ENCODE data around the gene SNX19.
"Not testable (repeated sequence)": the region's sequence is repeated elsewhere in the genome, so short reads cannot be mapped to it uniquely, and the experiment has no call there.

SNX19 gene, protein sequence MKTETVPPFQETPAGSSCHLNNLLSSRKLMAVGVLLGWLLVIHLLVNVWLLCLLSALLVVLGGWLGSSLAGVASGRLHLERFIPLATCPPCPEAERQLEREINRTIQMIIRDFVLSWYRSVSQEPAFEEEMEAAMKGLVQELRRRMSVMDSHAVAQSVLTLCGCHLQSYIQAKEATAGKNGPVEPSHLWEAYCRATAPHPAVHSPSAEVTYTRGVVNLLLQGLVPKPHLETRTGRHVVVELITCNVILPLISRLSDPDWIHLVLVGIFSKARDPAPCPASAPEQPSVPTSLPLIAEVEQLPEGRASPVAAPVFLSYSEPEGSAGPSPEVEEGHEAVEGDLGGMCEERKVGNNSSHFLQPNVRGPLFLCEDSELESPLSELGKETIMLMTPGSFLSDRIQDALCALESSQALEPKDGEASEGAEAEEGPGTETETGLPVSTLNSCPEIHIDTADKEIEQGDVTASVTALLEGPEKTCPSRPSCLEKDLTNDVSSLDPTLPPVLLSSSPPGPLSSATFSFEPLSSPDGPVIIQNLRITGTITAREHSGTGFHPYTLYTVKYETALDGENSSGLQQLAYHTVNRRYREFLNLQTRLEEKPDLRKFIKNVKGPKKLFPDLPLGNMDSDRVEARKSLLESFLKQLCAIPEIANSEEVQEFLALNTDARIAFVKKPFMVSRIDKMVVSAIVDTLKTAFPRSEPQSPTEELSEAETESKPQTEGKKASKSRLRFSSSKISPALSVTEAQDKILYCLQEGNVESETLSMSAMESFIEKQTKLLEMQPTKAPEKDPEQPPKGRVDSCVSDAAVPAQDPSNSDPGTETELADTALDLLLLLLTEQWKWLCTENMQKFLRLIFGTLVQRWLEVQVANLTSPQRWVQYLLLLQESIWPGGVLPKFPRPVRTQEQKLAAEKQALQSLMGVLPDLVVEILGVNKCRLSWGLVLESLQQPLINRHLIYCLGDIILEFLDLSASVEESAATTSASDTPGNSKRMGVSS

DNA sequence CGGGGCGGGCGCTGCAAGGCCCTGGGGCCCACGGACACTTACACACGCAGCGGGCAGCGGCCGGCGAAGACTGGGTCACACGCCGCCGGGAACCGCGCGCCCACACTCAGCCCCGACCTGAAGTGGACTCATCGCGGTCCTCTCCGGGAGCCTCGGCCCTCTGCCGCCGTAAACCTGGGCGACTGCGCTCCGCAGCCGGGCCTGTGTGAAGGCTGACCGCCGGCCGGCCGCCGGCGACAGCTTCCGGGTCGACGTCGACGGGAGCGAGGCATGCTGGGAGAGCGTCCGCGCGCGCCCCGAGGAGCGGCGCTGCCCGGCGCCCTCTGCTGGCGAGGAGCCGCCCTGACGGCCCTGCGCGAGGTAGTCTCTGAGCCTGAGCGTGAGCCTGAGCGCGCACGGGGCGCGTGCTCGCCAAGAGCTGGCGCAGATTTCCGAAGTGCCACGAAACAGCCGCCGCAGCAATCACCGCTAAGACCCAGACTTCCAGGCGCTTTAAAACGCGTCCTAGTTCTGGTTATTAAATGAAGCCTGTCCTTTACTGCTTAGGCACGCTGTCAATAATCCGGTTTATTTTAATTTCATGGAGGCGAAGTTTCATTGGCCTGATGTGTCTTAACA lies at the start of gene SNX19:
Gene SNX19 (minus strand): TSS at position 242 of the 618 bp plus-strand sequence. CDS start 540 bp downstream, outside the sequence.
- peak; percentile 68 to 94 for DNase-seq

DNA sequence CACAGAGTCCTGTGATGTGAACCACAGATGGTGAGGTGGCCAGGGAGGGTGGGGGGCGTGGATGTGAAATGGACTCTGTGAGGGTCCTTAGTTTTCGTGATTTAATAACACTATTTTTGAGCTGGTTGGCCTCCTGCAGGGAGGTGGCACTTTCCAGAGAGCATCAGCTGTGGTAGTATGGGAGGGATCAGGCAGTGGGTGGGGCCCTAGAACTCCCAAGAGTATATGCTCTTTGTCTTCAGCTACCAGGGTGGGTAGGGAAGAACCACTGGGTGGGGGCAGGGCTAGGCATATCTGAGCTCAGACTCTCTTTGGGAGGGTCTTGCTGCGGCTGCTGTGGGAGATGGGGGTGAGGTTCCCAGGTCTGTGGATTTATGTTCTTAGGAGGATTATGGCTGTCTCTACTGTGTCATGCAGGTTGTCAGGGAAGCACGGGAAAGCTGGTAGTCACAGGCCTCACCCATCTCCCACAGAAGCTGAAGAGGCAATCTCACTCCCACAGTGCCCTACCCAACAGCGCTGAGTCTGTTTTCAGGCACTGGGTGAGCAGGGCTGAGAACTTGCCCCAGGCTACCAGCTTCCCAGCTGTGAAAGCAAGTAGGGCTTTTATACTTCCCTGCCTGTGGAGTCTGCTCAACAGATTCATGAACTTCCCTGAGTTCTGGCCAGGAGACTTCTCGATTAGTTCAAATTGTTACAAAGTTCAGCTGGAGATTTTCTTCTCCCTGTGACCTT lies 47.9 kb upstream of the SNX19 start:
- DNase-seq: no peak

DNA sequence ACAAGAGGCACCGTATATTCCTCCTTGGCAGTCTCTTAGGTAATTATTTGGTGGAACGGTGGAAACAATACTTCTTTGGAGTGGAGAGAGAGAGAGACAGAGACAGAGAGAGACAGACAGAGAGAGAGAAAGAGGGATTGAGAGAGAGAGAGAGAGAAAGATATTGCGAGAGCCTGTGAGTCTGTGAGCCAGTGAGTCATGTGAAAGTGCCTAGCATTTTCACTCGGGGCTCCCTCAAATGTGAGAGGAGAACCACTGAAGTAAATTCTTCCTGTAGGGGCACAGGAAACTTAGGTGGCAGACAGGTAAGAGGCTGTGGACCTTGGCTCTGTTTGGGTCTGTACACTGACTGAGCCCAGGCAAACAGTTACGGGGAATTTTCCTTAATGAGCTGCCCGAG lies 31.6 kb upstream of the SNX19 start:
- DNase-seq: no peak

DNA sequence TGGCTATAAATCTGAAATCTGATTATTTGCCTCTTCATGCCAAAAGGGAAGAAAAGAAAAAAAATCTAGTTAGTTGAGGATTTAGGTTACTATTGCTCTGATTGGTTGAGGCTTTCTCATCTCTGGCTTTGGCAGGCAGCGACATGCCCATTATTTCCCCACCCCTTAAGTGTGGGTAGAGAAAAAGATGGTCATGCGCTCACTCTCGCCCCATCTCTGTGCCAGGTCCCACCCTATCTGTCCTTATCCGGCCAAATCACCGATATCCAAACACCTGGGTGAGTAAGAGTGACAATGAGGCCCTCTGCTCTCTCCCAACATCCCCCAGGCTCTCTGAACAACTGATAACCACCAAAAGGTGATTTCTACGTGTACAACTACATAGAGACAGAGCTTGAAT lies 31.2 kb upstream of the SNX19 start:
- no peak for DNase-seq

DNA sequence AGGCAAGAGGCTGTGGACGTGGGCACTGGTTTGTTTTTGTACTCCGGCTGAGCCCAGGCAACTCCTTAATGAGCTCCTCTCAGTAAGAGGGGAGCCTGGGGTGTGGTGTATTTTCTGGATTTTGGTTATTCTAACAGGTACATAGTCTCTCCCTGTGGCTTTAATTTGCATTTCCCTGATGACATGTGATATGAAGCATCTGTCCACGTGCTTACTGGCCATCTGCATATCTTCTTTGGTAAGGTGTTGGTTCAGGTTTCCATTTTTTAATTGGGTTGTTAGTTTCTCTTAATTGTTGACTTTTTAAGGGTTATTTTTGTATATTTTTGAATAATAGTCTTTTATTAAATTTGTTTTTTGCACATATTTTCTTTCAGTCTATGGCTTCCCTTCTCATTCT lies 30.8 kb upstream of the SNX19 start:
- DNase-seq: no peak

DNA sequence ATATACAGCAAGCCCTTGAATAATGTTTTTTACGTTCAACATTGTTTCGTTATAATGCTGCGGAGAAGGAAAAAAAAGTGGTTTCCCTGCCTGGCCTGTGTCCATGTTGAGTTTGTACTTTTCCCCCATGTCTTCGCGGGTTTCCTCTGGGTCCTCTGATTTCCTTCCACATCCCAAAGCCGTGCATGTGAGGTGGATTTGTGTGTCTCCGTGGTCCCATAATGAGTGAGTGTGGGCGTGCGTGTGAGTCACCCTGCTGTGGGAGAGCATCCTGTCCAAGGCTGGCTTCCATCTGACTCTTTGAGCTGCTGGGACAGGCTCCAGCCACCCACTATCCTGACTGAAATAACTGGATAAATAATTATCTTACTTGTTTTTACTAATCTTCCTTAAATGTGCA lies 29.6 kb upstream of the SNX19 start:
- no peak for DNase-seq

DNA sequence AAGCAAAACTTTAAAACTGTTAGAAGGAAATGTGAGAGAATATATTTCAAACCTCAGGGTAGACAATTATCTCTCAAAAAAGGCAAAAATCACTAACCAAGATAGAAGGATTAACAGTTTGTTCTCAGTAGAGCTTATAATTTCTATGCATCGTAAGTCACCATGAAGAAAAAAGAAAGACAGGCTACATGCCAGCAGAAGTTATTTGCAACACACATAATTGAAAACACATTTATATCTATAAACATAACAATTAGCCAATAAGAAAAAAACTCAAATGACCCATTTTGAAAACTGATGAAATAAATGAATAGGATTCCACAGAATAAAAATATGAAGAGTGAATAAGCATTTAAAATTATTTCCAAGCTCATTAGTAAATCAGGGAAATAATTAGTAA lies 24.4 kb upstream of the SNX19 start:
- DNase-seq: no peak

DNA sequence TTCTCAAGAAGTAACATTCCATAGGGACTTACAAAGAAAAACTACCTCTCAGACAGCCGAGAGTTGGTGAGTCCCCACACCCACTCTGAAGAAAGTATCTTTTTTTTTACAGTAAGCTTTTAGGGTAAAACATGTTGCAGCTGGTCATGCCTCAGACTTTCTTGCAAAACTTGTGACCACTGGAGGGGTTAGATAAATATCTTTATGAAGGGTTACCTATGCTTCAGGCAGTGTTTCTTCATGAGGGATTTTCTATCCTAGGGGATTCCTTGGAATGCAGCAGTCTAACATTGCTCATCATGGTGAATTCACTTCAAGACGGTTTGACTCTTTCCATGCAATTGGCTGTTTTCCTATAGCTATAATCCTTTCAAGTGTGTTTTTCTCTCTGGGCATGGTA lies 20.8 kb upstream of the SNX19 start:
- no peak for DNase-seq

DNA sequence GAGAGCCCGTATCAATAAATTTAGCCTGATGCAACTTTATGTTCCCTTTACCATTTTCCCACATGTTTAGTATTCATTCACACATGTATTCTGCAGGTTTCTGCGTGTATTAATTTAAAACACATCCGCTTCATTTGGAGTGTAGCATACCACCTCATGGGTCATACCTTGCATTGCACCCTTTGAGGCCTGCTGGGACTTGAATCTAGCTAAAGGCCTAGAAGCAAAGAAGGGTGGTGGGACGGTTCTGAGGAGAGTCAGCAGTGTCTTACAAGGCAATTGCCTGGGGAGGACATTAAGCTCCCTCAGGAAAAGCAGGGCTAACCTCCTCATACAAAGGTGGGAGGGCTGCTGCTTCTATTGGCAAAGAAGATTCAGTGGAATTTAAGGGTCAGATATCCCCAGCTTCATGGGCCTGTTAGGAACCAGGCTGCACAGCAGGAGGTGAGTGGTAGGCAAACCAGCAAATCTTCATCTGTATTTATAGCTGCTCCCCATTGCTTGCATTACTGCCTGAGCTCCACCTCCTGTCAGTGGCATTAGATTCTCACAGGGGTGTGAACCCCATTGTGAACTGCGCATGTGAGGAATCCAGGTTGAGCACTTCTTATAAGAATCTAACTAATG lies 15.9 kb upstream of the SNX19 start:
- no peak for DNase-seq

DNA sequence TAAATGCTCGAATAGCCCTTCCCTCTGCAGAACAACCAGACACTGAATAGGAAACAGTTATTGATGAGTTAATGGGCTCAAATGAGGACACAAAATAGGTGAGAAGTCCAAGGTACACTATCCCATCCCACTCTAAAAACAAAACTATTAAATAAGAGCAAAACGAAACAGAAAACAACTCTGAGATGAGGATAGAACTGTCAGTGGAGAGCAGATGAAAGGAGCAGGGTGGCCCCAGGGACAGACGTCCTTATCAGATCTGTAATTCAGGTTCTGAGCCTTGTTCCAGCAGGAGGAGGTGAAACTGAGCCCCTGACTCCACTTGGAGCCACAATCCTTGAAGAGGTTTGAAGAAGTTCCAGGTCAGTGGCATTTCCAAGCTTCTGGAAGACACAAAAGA lies 8.5 kb upstream of the SNX19 start:
- DNase-seq: no peak

DNA sequence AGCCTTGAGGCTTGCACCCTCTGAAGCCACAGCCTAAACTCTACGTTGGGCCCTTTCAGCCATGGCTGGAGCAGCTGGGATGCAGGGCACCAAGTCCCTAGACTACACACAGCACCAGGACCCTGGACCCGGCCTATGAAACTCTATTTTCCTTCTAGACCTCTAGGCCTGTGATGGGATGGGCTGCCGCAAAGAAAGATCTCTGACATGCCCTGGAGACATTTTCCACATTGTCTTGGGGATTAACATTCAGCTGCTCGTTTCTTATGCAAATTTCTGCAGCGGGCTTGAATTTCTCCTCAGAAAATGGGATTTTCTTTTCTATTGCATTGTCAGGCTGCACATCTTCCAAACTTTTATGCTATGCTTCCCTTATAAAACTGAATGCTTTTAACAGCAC lies 4.3 kb upstream of the SNX19 start:
- DNase-seq: not testable (repeated sequence)

DNA sequence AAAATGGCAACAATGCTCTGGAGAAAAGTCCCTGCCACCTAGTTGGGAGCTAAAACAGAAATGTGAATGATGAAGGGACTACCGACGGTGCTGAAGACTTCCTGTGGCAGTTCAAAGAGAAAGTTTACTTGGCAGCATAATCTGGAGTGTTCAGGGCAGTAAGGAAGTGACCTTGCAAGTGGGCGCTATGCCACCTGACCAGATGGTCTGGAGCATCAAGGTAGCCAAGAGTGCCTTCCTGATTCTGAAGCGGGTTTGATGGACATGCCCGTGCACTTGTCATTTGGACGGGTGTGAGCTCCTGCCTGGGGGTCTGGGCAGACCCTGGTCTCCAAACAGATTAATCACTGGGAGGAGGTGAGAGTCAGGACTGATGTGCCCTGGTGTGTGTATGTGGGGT lies 1.8 kb upstream of the SNX19 start:
- peak in 1 of 2 experiments; percentile 24 for DNase-seq

DNA sequence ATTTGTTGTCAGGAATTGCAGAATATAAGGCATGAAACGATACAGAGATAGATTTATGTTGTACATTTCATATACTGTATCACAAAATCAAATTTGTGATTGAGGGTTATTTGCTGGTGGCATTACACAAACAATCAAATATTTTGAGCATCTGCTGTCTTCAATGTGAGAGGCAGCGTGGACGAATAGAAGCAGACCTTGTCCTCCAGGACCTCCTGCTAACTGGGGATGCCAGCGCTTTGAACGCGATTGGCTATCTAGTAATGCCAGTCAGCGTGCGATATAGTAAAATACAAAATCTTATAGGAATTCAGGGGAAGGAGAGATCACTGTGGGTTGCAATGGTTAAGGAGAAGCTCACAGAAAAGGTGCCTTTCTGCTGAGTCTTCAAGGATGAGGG lies 631 bp upstream of the SNX19 start:
- DNase-seq: no peak

DNA sequence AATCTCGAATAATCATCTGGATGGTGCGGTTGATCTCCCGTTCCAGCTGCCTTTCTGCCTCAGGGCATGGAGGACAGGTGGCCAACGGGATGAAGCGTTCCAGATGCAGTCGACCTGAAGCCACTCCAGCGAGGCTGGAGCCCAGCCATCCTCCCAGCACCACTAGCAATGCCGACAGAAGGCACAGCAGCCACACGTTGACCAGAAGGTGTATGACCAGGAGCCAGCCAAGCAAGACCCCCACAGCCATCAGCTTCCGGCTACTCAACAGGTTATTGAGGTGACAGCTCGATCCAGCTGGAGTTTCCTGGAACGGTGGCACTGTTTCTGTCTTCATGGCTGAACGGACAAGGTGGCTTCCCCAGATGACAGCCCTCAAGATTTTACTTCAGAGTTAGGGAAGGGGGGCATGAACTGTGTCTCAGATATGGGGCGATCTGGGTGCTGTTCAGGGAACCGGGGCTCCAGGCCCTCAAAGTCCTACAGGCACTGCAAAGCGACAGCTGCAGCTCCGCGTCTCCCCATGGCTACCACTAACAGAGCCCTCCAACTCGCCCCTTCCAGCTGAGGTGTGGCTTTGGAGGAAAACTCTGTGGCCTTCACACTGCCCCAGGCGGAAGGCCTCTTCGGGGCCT lies 559 bp downstream of the SNX19 start:
- no peak for DNase-seq

DNA sequence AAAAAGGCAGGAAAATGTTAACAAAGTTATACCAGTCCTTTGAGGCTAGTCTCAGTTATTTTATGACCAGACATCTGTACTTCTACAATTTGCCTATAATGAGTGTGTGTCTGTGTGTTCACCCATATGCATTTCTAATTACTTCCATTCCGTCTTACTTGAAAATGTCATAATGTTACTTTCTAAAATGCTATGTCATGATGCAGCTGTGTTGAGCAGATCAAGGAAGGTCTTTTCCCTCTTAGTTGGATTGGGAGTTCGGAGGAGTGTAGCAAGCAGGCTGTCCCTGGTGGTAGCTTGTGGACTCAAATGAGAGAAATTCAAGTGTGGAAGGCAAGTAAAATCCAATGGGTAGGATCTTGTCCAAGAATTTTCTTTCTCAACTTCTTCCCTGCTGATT lies 3.0 kb downstream of the SNX19 start:
- no peak for DNase-seq

DNA sequence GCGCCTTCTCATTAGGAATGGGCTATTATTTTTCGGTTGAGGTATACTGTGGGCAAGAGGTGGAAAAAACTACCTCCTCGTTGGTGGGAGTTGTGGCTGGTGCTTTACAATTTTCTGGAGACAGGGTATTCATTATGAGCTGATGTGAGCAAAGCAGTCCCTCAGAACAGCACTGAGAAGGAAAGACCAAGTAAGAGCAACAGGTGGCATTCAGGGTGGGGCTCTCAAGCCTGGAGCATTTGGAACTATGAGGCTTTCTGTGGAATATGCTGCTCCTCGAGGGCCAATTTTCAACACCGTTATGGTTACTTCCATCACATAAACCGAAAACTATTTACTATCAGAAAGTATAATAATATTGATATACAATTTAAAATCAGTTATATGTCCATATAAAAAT lies 3.7 kb downstream of the SNX19 start:
- no peak for DNase-seq

DNA sequence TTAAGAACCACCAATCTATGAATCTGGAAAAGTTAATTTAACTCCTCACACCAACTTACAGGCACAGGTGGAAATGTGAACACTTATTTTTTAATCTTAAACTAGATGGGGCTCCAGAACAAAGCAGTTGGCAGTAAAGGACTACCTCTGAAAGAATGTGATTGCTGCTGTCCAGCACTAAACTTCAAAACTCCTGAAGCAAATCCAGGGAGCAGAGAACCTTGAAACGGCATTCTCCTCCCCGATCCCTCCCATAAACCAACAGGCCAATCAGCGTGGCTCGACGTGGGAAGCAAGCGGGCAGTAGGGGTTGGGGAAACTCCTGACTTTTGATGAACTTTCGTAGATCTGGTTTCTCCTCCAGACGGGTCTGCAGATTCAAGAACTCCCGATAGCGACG lies 5.0 kb downstream of the SNX19 start:
- no peak for DNase-seq

DNA sequence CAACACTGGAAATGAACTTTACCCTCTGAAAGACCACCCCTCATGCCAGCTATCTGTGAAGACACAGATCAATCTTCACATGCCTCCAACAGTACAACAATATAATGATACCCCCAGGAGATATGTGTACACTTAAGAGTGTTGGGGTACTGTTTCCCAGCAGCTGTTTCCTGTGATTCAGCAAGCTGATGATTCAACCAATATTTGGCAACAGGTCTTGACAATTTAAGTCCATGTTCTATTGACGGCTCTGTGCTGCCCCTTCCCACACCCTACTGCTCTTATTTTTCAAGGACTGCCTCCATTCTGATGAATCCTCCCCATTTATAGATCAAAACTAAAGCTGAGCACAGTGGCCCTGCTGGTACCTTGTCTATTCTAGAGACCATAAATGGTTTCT lies 6.6 kb downstream of the SNX19 start:
- no peak for DNase-seq

DNA sequence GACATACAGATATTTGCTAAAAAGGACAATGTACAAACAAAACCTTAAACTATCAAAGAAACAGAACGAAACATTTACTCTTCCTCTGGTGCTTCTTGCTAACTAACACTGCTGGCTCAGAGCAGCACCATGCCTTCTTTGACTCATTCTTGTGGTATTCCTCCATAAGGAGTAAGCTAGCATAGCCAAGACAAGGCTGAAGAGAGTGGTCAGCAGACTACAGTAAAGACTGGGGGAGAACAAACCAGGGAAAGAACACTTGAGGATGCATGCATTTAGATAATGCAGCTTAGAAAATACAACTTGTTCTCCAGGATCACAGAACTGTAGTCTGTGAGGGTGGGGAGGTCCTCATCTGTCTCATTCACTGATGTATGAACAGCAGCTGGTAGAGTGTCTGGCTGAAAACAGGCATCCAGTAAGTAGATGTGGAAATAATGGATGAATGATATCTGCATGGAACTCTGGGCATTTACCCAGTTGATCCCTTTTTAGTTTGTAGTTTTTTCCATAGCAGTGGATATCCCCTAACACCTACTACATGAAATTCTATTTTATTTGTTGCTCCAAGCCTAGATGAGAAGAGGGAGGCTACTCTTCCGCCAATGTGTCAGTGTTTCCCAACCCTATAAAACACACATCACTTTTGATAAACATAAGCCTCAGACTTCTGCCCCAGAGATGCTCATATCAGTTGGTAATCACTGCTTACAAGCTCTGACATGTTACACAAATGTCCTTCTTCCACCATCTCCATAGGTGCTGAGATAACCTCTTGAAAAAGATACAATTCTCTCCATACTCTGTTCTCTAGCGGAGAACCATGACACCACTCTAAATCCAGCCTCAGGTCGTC lies 7.3 kb downstream of the SNX19 start:
- DNase-seq: no peak

DNA sequence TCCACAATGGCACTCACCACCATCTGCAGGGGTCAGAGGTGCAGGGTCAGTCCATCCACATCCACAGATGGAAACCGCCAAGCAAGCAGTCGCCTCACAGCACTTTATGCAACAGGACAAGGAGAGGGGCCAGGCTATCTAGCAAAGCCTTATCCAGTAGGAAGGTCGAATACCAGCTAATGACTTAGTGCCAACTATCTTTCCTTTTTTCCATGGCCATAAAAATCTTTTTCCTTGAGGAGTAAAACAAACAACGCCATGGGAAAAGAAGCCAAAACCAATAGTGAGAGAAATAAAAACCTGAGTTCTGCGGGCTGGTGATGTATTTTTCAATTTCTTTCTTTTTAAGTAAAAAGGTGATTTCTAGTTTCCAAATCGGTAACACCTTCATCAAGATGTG lies 8.2 kb downstream of the SNX19 start:
- no peak for DNase-seq

DNA sequence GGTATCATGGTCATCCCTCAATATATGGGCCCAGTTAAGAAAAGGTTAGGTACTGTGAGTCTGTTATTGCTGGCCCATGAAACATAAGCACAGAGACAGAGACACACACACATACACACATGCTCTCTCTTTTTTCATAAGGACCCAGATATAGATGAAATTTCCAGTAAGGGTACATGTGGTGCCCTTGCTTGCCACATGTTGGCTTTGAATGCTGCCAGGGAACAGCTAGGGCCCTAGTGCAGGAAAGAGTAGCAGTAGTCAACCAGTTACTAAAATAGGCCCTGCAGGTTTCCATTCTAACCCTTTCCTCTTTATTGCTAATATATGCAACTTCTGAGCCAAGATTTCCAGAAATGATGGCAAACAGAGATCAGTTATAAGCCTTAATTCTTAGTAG lies 9.1 kb downstream of the SNX19 start:
- DNase-seq: no peak
